HG02852 (cell line): ENCODE measurements around the gene ABCC6.
"Not testable (repeated sequence)": the region's sequence is repeated elsewhere in the genome, so short reads cannot be mapped to it uniquely, and the experiment has no call there.

Source experiments
- ATAC-seq: cut with Tn5 transposase; IDR thresholded peaks from one replicate; pipeline ENCODE4 v1.9.1; 2021; ENCODE audit warnings: mild to moderate bottlenecking, moderate library complexity; ENCODE audit not compliant: unreplicated experiment

ABCC6 gene

GRCh38 chr16:16191493-16192167, 31.7 kb downstream of the ABCC6 start:
- ATAC-seq = no peak

GRCh38 chr16:16190966-16191365, 32.3 kb downstream of the ABCC6 start:
- ATAC-seq = not testable (repeated sequence)

GRCh38 chr16:16190546-16190945, 32.7 kb downstream of the ABCC6 start:
- no peak for ATAC-seq

GRCh38 chr16:16189842-16190241, 33.5 kb downstream of the ABCC6 start:
- no peak for ATAC-seq

GRCh38 chr16:16188827-16189226, 34.5 kb downstream of the ABCC6 start:
- no peak for ATAC-seq

- no peak for ATAC-seq
Observed at GRCh38 chr16:16186820-16187219, 36.5 kb downstream of the ABCC6 start.

GRCh38 chr16:16185095-16185494, 38.2 kb downstream of the ABCC6 start:
- ATAC-seq = no peak

- ATAC-seq = no peak
Observed at GRCh38 chr16:16184594-16184993, 38.7 kb downstream of the ABCC6 start.

- no peak for ATAC-seq
Observed at GRCh38 chr16:16183562-16183961, 39.7 kb downstream of the ABCC6 start.

- no peak for ATAC-seq
Observed at GRCh38 chr16:16182918-16183317, 40.4 kb downstream of the ABCC6 start.

GRCh38 chr16:16181748-16182147, 41.5 kb downstream of the ABCC6 start:
- ATAC-seq = not testable (repeated sequence)

GRCh38 chr16:16178455-16179162, 44.7 kb downstream of the ABCC6 start:
- ATAC-seq = no peak

- ATAC-seq = no peak
Observed at GRCh38 chr16:16176328-16176727, 47.0 kb downstream of the ABCC6 start.

- ATAC-seq = no peak
Observed at GRCh38 chr16:16175296-16175695, 48.0 kb downstream of the ABCC6 start.

- no peak for ATAC-seq
Observed at GRCh38 chr16:16172991-16173390, 50.3 kb downstream of the ABCC6 start.

- no peak for ATAC-seq
Observed at GRCh38 chr16:16171332-16171919, 51.9 kb downstream of the ABCC6 start.

- ATAC-seq = no peak
Observed at GRCh38 chr16:16169615-16170014, 53.7 kb downstream of the ABCC6 start.

GRCh38 chr16:16168431-16168830, 54.9 kb downstream of the ABCC6 start:
- no peak for ATAC-seq

- ATAC-seq = no peak
Observed at GRCh38 chr16:16167927-16168326, 55.4 kb downstream of the ABCC6 start.

GRCh38 chr16:16166949-16167348, 56.3 kb downstream of the ABCC6 start:
- ATAC-seq = no peak

GRCh38 chr16:16166085-16166484, 57.2 kb downstream of the ABCC6 start:
- ATAC-seq = no peak

- ATAC-seq = no peak
Observed at GRCh38 chr16:16164243-16164642, 59.1 kb downstream of the ABCC6 start.
